HG03025 (cell line): Measurements from ENCODE around the gene RAB1A.

Source experiments
- ATAC-seq: cut with Tn5 transposase; IDR thresholded peaks from one replicate; pipeline ENCODE4 v1.9.1; 2021; ENCODE audit warnings: mild to moderate bottlenecking, moderate library complexity; ENCODE audit not compliant: unreplicated experiment, low FRiP score

The RAB1A gene

GRCh38 chr2:65097844-65098243 is 32.1 kb downstream of the RAB1A start:
- ATAC-seq: no peak

GRCh38 chr2:65096948-65097347 is 33.0 kb downstream of the RAB1A start:
- no peak for ATAC-seq

GRCh38 chr2:65093211-65093610 is 36.7 kb downstream of the RAB1A start:
- no peak for ATAC-seq

- no peak for ATAC-seq
These were observed 37.1 kb downstream of the RAB1A start for GRCh38 chr2:65092791-65093190.

- no peak for ATAC-seq
These were observed 44.8 kb downstream of the RAB1A start for GRCh38 chr2:65085148-65085547.

DNA sequence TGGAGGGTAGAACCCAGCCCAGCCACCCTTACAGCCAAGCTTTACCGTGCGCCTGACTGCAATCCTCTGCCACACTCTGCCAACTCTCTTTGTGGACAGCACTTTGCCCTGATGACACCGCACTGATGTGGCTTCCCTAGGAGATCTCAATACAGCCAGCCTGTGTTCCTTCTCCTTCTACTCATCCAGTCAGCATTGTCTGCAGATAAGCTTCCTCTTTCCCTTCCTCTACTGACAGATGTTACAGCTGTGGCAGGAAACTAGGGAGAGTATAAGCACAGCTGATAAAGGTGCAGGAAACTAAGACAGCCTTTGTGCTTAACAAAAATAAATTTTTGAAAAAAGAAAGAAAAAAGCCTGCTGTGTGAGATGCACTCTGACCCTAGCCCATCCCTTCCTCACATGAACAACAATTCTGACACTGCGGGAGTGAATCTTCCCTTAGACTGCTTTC is 48.6 kb downstream of the RAB1A start:
- no peak for ATAC-seq

DNA sequence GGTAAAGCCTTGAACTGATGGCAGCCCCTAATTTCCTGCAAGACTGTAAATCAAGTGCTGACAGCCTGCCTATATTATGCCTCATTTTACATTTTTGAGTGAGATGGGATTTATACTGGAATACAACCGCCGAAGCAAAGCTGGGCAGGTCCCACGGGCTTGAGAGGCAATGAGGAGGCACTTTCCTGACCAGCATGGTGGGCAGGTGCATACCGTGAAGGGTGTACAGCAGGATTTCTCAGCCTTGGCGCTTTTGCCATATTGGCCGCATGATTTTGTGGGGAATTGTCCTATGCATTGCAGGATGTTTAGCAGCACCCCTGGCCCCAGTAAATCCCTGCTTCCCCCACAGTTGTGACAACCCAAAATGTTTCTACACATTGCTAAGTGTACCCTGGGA is 50.9 kb downstream of the RAB1A start:
- ATAC-seq: no peak

- ATAC-seq: no peak
These were observed 52.0 kb downstream of the RAB1A start for GRCh38 chr2:65077898-65078297.

GRCh38 chr2:65076345-65076710 is 53.6 kb downstream of the RAB1A start:
- ATAC-seq: no peak

GRCh38 chr2:65075605-65076344 is 54.1 kb downstream of the RAB1A start:
- no peak for ATAC-seq

DNA sequence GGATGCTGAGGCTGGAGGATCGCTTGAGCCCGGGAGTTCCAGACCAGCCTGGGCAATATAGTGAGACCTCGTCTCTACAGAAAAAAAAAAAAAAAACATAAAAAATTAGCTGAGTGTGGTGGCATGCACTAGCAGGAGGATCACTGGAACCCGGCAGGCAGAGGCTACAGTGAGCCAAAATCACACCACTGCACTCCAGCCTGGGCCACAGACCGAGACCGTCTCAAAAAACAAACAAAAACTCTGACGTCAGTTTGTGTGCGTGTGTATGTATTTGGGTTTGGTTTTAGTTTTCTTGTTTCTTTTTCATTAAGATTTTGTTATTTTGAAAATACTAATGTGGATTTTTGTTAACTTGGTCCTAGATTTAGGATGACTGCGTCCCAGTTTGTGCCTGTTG is 54.7 kb downstream of the RAB1A start:
- ATAC-seq: no peak

DNA sequence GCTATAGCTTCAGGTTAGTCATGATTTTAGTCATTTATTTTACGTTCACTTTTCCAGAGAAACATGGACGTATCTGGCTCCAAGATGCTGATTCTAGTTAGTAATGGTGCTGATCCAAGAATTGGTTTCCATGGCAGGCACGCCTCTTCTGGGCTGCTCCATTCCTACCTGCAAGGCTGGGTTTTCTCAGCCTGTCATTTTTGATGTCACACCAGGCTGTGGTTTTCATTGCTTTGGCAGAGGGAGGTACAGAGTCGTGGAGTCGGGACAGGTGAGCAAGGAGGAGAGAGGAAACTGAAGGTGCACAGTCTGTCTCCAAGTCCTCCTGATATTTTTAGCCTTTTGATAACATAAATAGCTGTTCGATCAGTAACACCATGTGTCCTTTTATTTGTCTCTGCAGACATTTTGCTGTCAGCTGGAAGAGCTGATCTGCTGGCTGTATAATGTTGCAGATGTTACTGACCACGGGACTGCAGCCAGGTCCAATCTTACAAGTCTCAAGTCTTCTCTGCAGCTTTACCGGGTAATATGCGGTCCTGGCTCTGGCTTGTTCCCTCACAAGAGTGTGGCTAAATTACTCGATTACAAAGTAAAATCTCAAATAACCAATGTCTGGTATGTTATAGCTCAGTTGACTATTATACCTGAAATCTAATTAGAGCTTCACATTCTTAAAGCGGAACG is 55.9 kb downstream of the RAB1A start:
- no peak for ATAC-seq

GRCh38 chr2:65072181-65072970 is 57.5 kb downstream of the RAB1A start:
- no peak for ATAC-seq

GRCh38 chr2:65071499-65072180 is 58.3 kb downstream of the RAB1A start:
- no peak for ATAC-seq

GRCh38 chr2:65070856-65071255 is 59.0 kb downstream of the RAB1A start:
- ATAC-seq: no peak

GRCh38 chr2:65070172-65070830 is 59.6 kb downstream of the RAB1A start:
- no peak for ATAC-seq

DNA sequence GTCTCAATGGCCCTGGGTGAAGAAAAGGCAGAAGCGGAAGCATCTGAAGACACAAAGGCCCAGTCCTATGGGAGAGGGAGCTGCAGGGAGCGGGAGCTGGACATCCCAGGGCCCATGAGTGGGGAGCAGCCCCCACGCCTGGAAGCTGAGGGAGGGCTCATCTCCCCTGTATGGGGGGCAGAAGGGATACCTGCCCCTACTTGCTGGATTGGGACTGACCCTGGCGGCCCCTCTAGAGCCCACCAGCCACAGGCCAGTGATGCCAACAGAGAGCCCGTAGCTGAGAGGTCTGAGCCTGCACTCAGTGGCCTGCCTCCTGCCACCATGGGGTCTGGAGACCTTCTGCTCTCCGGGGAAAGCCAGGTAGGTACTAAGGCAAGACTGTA is 60.5 kb downstream of the RAB1A start:
- ATAC-seq: no peak

- no peak for ATAC-seq
These were observed 61.9 kb downstream of the RAB1A start for GRCh38 chr2:65067806-65068553.

- no peak for ATAC-seq
These were observed 65.0 kb downstream of the RAB1A start for GRCh38 chr2:65064728-65065552.
